Loucy (cell line): Measurements from ENCODE around the gene NAB1.

ENCODE experiments used
- H2AFZ ChIP-seq: fragments of 200-600 bp; sonication (generic); 2 replicates; pipeline ENCODE4 v1.6.0; 2016; ENCODE audit warnings: antibody characterized with exemption, mild to moderate bottlenecking, low read length, moderate library complexity
- H3F3A ChIP-seq: fragments of 200-600 bp; 2 replicates; pipeline ENCODE4 v1.6.0; 2016; ENCODE audit warnings: antibody characterized with exemption, low read depth, mild to moderate bottlenecking
- H3K27me3 ChIP-seq: fragments of 200-600 bp; sonication (generic); 2 replicates; pipeline ENCODE4 v1.6.1; 2014; ENCODE audit warnings: low read length, mild to moderate bottlenecking; ENCODE audit not compliant: insufficient read depth, poor library complexity, severe bottlenecking
- H3K36me3 ChIP-seq: fragments of 200-600 bp; sonication (generic); 2 replicates; pipeline ENCODE4 v1.6.1; 2016; ENCODE audit warnings: low read length; ENCODE audit not compliant: insufficient read depth
- H3K4me1 ChIP-seq: fragments of 200-600 bp; sonication (generic); 2 replicates; pipeline ENCODE4 v1.5.1; 2014; ENCODE audit warnings: low read length, mild to moderate bottlenecking; ENCODE audit not compliant: insufficient read depth, poor library complexity, severe bottlenecking
- H3K4me2 ChIP-seq: fragments of 200-600 bp; sonication (generic); 2 replicates; pipeline ENCODE4 v1.6.0; 2014; ENCODE audit warnings: antibody characterized with exemption, low read length, low read depth, mild to moderate bottlenecking; ENCODE audit not compliant: poor library complexity, severe bottlenecking
- H3K4me3 ChIP-seq: fragments of 200-600 bp; sonication (generic); 2 replicates; pipeline ENCODE4 v1.5.1; 2014; ENCODE audit warnings: low read length, mild to moderate bottlenecking, mixed read lengths; ENCODE audit not compliant: poor library complexity, severe bottlenecking
- H3K79me2 ChIP-seq: fragments of 200-600 bp; sonication (generic); 2 replicates; pipeline ENCODE4 v1.6.1; 2014; ENCODE audit warnings: low read length; ENCODE audit not compliant: insufficient read depth
- H3K9ac ChIP-seq: fragments of 200-600 bp; sonication (generic); 2 replicates; pipeline ENCODE4 v1.6.0; 2014; ENCODE audit warnings: mild to moderate bottlenecking, low read depth, low read length, moderate library complexity; ENCODE audit not compliant: poor library complexity, severe bottlenecking
- H3K9me2 ChIP-seq: fragments of 200-600 bp; sonication (generic); replicated peaks from 2 replicates; pipeline ENCODE4 v1.6.1; 2016; ENCODE audit warnings: low read depth, low read length, mixed read lengths
- H3K9me3 ChIP-seq: fragments of 200-600 bp; sonication (generic); 2 replicates; pipeline ENCODE4 v1.6.1; 2014; ENCODE audit warnings: mild to moderate bottlenecking, antibody characterized with exemption, low read length, low read depth; ENCODE audit not compliant: insufficient read depth
- H4K20me1 ChIP-seq: fragments of 200-600 bp; sonication (generic); 2 replicates; pipeline ENCODE4 v1.6.0; 2014; ENCODE audit warnings: antibody characterized with exemption, low read length, mild to moderate bottlenecking; ENCODE audit not compliant: insufficient read depth, poor library complexity, severe bottlenecking
- CTCF ChIP-seq: fragments of 200-600 bp; sonication (generic); conservative IDR thresholded peaks from 2 replicates; pipeline ENCODE4 v1.5.1; 2014; ENCODE audit warnings: mild to moderate bottlenecking, antibody characterized with exemption, low read length
- EZH2phosphoT487 ChIP-seq: fragments of 200-600 bp; IDR thresholded peaks from 2 replicates; pipeline ENCODE4 v1.6.1; 2018; ENCODE audit warnings: antibody characterized with exemption, mild to moderate bottlenecking, moderate library complexity, borderline replicate concordance

NAB1 gene

GRCh38 chr2:190726255-190726654 lies 77.4 kb downstream of the NAB1 start:
- H3K9me3 ChIP-seq: no peaks in the 10 kb centered on the region
- TF ChIP-seq EZH2phosphoT487 (no peak), CTCF (no peak)
- no peaks in the 10 kb centered on the region for H3F3A ChIP-seq
- H3K4me3 ChIP-seq: no peak overlapping the region
- H3K9ac ChIP-seq: no peak overlapping the region
- no peaks in the 10 kb centered on the region for H3K79me2 ChIP-seq
- no peak overlapping the region for H3K4me2 ChIP-seq
- H3K4me1 ChIP-seq: no peaks in the 10 kb centered on the region
- H3K36me3 ChIP-seq: no peaks in the 10 kb centered on the region
- H4K20me1 ChIP-seq: no peaks in the 10 kb centered on the region
- no peaks in the 10 kb centered on the region for H3K27me3 ChIP-seq
- no peaks in the 10 kb centered on the region for H3K9me2 ChIP-seq
- no peak overlapping the region for H2AFZ ChIP-seq

- no peak for TF ChIP-seq CTCF
- TF ChIP-seq EZH2phosphoT487: no peak
- H3F3A ChIP-seq: no peaks in the 10 kb centered on the region
Observed at GRCh38 chr2:190736355-190736754, 87.5 kb downstream of the NAB1 start.

GRCh38 chr2:190740449-190740848 lies 91.6 kb downstream of the NAB1 start:
- Histone ChIP-seq H3K4me2 (no peak overlapping the region), H3K4me3 (no peak overlapping the region), H2AFZ (0 out of 2 replicates have a peak overlapping the region, but pooled peaks have one; percentile 48), H3K4me1 (no peaks in the 10 kb centered on the region), H4K20me1 (no peaks in the 10 kb centered on the region), H3K27me3 (no peaks in the 10 kb centered on the region), H3K9me2 (no peaks in the 10 kb centered on the region), H3K36me3 (no peaks in the 10 kb centered on the region), H3F3A (no peaks in the 10 kb centered on the region), H3K9ac (no peak overlapping the region), H3K79me2 (no peaks in the 10 kb centered on the region), H3K9me3 (no peaks in the 10 kb centered on the region)
- no peak for TF ChIP-seq CTCF

More at GRCh38 chr2:190736355-190736754, 87.5 kb downstream of the NAB1 start:
- no peaks in the 10 kb centered on the region for H3K79me2 ChIP-seq
- H3K9me2 ChIP-seq: no peaks in the 10 kb centered on the region
- H3K4me1 ChIP-seq: no peaks in the 10 kb centered on the region
- H3K9ac ChIP-seq: no peak overlapping the region
- H3K36me3 ChIP-seq: no peaks in the 10 kb centered on the region
- no peaks in the 10 kb centered on the region for H4K20me1 ChIP-seq
- no peak overlapping the region for H3K4me3 ChIP-seq
- H3K9me3 ChIP-seq: no peaks in the 10 kb centered on the region
- no peaks in the 10 kb centered on the region for H3K27me3 ChIP-seq
- no peak overlapping the region for H2AFZ ChIP-seq
- H3K4me2 ChIP-seq: no peak overlapping the region
